Liver (tissue), 9 donors: ENCODE results near the gene CYP2A13. TPM values are rescaled to one million over a fixed set of nuclear protein-coding genes. Genes with fewer than 3 reads are reported as not detected.

Source experiments
- DNase-seq: peaks from one replicate; pipeline ENCODE4 v3.0.0-alpha.2; 2017; ENCODE audit warnings: low spot score
- H3K27ac ChIP-seq, 2 donors: one replicate each; pipeline ENCODE4 v1.7.0; 2013; ENCODE audit warnings: inconsistent platforms in 2 of 2, low read length in 2 of 2, control low read depth in 1 of 2, low read depth in 1 of 2, mild to moderate bottlenecking in 1 of 2
- H3K27me3 ChIP-seq, 4 donors: one replicate each; pipeline versions ENCODE4 v1.6.1 to v1.7.0; 2013; ENCODE audit warnings: low read length in 3 of 4, inconsistent platforms in 1 of 4, mild to moderate bottlenecking in 1 of 4, moderate library complexity in 1 of 4; ENCODE audit not compliant: control insufficient read depth in 4 of 4, insufficient read depth in 4 of 4
- H3K36me3 ChIP-seq, 4 donors: one replicate each; pipeline versions ENCODE4 v1.6.1 to v1.7.0; 2013; ENCODE audit warnings: low read length in 3 of 4, mild to moderate bottlenecking in 3 of 4, low read depth in 1 of 4, moderate library complexity in 1 of 4; ENCODE audit not compliant: control insufficient read depth in 4 of 4, insufficient read depth in 3 of 4
- H3K4me1 ChIP-seq, 4 donors: one replicate each; pipeline versions ENCODE4 v1.6.1 to v1.7.0; 2013; ENCODE audit warnings: low read length in 3 of 4, mild to moderate bottlenecking in 3 of 4, moderate library complexity in 1 of 4; ENCODE audit not compliant: control insufficient read depth in 4 of 4, insufficient read depth in 4 of 4
- H3K4me3 ChIP-seq, 3 donors: one replicate each; pipeline versions ENCODE4 v1.6.1 to v1.7.0; 2013; ENCODE audit warnings: low read length in 3 of 3, control low read depth in 1 of 3, low read depth in 1 of 3, mild to moderate bottlenecking in 1 of 3
- H3K9ac ChIP-seq, 2 donors: one replicate each; pipeline ENCODE4 v1.7.0; 2013; ENCODE audit warnings: low read length in 2 of 2, mild to moderate bottlenecking in 2 of 2, moderate library complexity in 2 of 2, control low read depth in 1 of 2, low read depth in 1 of 2
- H3K9me3 ChIP-seq, 4 donors: one replicate each; pipeline versions ENCODE4 v1.6.1 to v1.7.0; 2013; ENCODE audit warnings: low read length in 3 of 4; ENCODE audit not compliant: control insufficient read depth in 4 of 4
- ATF3 ChIP-seq: IDR thresholded peaks from 2 replicates; pipeline ENCODE4 v1.6.1; 2016; ENCODE audit warnings: antibody characterized with exemption
- CTCF ChIP-seq: fragments of 150-350 bp; IDR thresholded peaks from 2 replicates; pipeline ENCODE4 v1.5.1; 2017; ENCODE audit warnings: improper control_type of control experiment, low read depth, low read length; ENCODE audit not compliant: missing input control
- EGR1 ChIP-seq, 2 donors: IDR thresholded peaks; 2 replicates each; pipeline ENCODE4 v1.6.1; 2016 to 2018; ENCODE audit warnings: antibody characterized with exemption in 2 of 2, low read depth in 2 of 2
- FOXA1 ChIP-seq: IDR thresholded peaks from 2 replicates; pipeline ENCODE4 v1.6.1; 2016; ENCODE audit warnings: antibody characterized with exemption
- FOXA2 ChIP-seq: IDR thresholded peaks from 2 replicates; pipeline ENCODE4 v1.6.1; 2016; ENCODE audit warnings: antibody characterized with exemption
- GABPA ChIP-seq, 2 donors: IDR thresholded peaks in 1 of 2; conservative IDR thresholded peaks in 1 of 2; 2 replicates each; pipeline ENCODE4 v1.6.1; 2016; ENCODE audit warnings: antibody characterized with exemption in 2 of 2, mild to moderate bottlenecking in 1 of 2, moderate library complexity in 1 of 2
- HNF4A ChIP-seq, 2 donors: conservative IDR thresholded peaks; 2 replicates each; pipeline ENCODE4 v1.6.1; 2016; ENCODE audit warnings: antibody characterized with exemption in 2 of 2, mild to moderate bottlenecking in 2 of 2
- HNF4G ChIP-seq: IDR thresholded peaks from 2 replicates; pipeline ENCODE4 v1.6.1; 2016; ENCODE audit warnings: antibody characterized with exemption
- JUND ChIP-seq, 2 donors: IDR thresholded peaks; 2 replicates each; pipeline ENCODE4 v1.6.1; 2016; ENCODE audit warnings: antibody characterized with exemption in 2 of 2
- MAX ChIP-seq: IDR thresholded peaks from 2 replicates; pipeline ENCODE4 v1.6.1; 2016; ENCODE audit warnings: antibody characterized with exemption
- NR2F2 ChIP-seq: IDR thresholded peaks from 2 replicates; pipeline ENCODE4 v1.6.1; 2016; ENCODE audit warnings: antibody characterized with exemption
- RAD21 ChIP-seq, 2 donors: IDR thresholded peaks; 2 replicates each; pipeline ENCODE4 v1.6.1; 2016; ENCODE audit warnings: antibody characterized with exemption in 2 of 2, mild to moderate bottlenecking in 2 of 2
- REST ChIP-seq: IDR thresholded peaks from 2 replicates; pipeline ENCODE4 v1.6.1; 2016; ENCODE audit warnings: antibody characterized with exemption, mild to moderate bottlenecking
- RXRA ChIP-seq, 2 donors: IDR thresholded peaks; 2 replicates each; pipeline ENCODE4 v1.6.1; 2017 to 2018; ENCODE audit warnings: antibody characterized with exemption in 2 of 2, mild to moderate bottlenecking in 1 of 2
- SP1 ChIP-seq: IDR thresholded peaks from 2 replicates; pipeline ENCODE4 v1.6.1; 2018; ENCODE audit warnings: antibody characterized with exemption, mild to moderate bottlenecking
- TAF1 ChIP-seq: conservative IDR thresholded peaks from 2 replicates; pipeline ENCODE4 v1.6.1; 2016; ENCODE audit warnings: antibody characterized with exemption, mild to moderate bottlenecking
- YY1 ChIP-seq: IDR thresholded peaks from 2 replicates; pipeline ENCODE4 v1.6.1; 2016; ENCODE audit warnings: antibody characterized with exemption, mild to moderate bottlenecking
- ZBTB33 ChIP-seq: IDR thresholded peaks from 2 replicates; pipeline ENCODE4 v1.6.1; 2016; ENCODE audit warnings: antibody characterized with exemption
- WGBS: extraction: QIAGEN DNeasy Blood & Tissue Kit; methylation state at CpG from one replicate; pipeline ENCODE4 v1.1.7; 2013; 5-methylcytosine and 5-hydroxymethylcytosine counted together
- polyA plus RNA-seq, 2 donors: library from polyadenylated mRNA; stranded (reverse) in 1 of 2; unstranded in 1 of 2; fragments of 200-250 nt in 1 of 2; fragments of >200 nt in 1 of 2; fragmentation: Nextera tagmentation in 1 of 2; extraction: Ambion mirVana in 1 of 2; gene quantifications; one replicate each; pipeline versions ENCODE4 v1.2.1 to v1.2.3, GENCODE V29; 2013 to 2015
- total RNA-seq, 2 donors: library from RNA; depleted of rRNA; stranded (reverse); fragments of >200 nt; gene quantifications; one replicate each; pipeline ENCODE4 v1.2.3, GENCODE V29; 2014
- donor health status: healthy.
- donor health status: healthy.
- donor health status: healthy.
- donor health status: healthy.
- donor health status: healthy.

CYP2A13 gene
- total and polyA plus RNA-seq, 4 donors = 0.08 to 0.16 TPM; not detected in 2

GRCh38 chr19:41064974-41065569, 23.2 kb upstream of the CYP2A13 start:
- H3K27ac ChIP-seq = no peak overlapping the region
- TF ChIP-seq FOXA1 = no peak
- no peak for TF ChIP-seq YY1
- TF ChIP-seq MAX = no peak
- no peak for TF ChIP-seq REST
- no peak for TF ChIP-seq SP1
- TF ChIP-seq RXRA (IDR thresholded peaks at IDR 0.05) = no peak
- TF ChIP-seq RAD21 (IDR thresholded peaks at IDR 0.05) = no peak
- no peak for TF ChIP-seq ATF3
- no peak for TF ChIP-seq NR2F2
- TF ChIP-seq JUND (IDR thresholded peaks at IDR 0.05) = no peak
- TF ChIP-seq TAF1 = no peak
- TF ChIP-seq ZBTB33 = no peak
- TF ChIP-seq HNF4G = no peak
- no peak for TF ChIP-seq EGR1 (IDR thresholded peaks at IDR 0.05; ENCODE audit: low read depth in 2 of 2)
- no peak for TF ChIP-seq CTCF
- TF ChIP-seq FOXA2 = no peak
- TF ChIP-seq GABPA (IDR thresholded peaks at IDR 0.05 in 1 of 2, conservative IDR thresholded peaks at IDR 0.05 in 1 of 2) = no peak
- no peak for TF ChIP-seq HNF4A (conservative IDR thresholded peaks at IDR 0.05)
- WGBS = 68% methylated on average over 7 of the region's 7 CpGs
- H3K9ac ChIP-seq = no peak overlapping the region
- no peaks in the 10 kb centered on the region for H3K9me3 ChIP-seq
- H3K36me3 ChIP-seq = no peaks in the 10 kb centered on the region
- no peak overlapping the region for H3K4me3 ChIP-seq
- no peaks in the 10 kb centered on the region for H3K4me1 ChIP-seq
- no peaks in the 10 kb centered on the region for H3K27me3 ChIP-seq
- no peak for DNase-seq
